HG03460 (cell line): ENCODE results near the gene PRKCH.

Source experiments
- ATAC-seq: cut with Tn5 transposase; IDR thresholded peaks from one replicate; pipeline ENCODE4 v1.9.1; 2021; ENCODE audit not compliant: unreplicated experiment

The PRKCH gene

DNA sequence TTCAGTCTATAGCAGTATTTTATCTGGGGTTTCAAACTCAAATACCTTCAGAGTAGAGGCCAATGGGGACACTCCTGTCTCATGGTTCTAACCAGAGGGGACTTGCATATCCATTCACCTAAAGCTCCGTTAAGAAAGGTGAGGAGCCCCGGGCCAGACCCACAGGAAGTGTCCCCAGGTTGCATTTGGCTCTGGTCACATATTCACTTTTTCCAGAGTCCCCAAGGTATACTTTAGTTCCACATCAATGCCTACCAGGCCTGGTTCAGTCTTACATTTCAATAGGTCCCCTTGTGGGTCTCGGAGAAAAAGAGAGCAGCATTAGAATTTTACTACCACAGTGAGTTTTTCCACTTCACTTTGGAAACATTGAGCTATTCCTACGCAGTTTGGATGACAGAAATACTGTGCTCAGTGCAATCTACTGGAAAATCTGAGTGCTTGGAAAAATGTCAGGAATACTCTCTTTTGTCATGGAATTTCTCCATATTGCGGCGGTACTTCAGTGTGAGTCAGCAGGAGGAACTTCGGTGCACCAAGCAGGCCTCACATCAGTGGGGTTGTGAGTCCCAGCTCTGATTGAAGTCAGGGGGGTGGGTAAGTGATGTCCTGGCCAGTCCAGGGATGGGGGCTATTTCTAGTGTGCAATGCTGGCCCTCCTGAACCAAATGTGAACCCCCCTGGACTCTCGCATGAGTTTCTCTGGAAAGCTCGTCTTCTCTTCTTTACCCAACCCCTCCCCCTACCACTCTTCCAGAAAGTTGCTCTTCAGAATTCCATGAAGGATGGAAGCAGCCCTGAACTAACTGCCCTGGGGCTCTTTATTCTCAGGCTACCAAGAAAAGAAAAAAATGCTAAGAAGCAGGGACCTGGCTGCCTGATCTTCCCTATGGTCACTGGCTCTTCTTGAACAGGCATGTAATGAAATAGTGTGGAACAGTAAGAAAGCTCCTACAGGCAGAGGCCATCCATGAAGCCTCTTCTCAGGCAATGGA, 184.7 kb downstream of the PRKCH start:
- ATAC-seq = no peak

GRCh38 chr14:61508526-61508925, 187.1 kb downstream of the PRKCH start:
- ATAC-seq = no peak

DNA sequence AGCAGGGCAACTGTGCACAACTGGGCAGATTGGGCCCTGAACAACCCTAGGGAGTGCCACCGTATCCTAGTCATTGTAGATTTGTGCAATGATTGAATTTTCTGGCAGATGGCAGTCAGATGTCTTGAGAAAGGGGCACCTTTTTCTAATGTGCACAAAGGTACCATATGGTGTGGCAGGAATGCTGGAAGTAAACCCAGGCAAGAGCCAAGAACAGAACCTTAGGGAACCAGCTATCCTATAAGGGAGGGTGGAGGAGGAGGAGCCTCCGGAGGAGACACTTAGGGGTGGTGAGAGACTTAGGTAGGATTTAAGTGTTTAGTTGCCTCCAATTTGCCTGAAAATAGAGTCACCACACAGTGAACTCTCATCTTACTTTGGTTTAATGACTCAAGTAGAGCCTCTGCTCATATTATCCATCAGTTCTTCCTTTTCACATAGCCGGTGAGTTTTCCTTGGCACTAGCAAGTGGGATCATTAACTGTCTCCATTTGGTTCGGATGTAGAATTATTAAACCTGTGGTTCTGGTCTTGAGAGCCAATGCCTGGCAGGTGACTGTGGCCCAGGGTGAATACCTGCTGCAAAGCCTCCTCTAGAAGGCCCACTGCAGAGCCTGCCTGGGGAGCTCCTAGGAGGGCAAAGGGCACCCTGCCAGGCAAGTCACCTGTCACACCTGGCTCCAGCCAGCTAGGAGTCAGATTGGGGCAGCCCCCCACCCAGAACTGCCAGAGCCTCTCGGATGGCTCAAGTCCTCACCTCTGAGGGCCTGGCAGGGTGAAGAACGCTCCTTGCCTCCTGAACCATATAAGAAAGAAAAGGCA, 189.6 kb downstream of the PRKCH start:
- ATAC-seq = no peak

DNA sequence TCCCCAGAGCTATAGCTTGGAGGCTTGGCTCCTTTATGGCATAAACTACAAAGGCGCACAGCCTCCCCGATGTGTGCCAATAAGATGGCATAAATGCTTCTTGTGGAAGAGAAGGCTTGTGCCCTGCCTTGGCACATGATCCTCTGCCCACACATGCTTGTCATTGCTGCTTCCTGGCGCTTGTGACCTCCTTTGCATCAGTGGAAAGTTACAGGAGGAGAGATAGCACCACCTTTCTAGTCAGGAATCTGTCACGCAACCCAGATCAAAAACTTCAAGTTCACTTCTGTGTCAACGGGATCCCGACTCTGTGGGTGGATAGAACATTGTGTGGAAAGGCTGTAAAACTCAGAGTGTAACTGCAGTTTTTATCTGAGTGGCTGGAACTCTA, 190.2 kb downstream of the PRKCH start:
- ATAC-seq = no peak

DNA sequence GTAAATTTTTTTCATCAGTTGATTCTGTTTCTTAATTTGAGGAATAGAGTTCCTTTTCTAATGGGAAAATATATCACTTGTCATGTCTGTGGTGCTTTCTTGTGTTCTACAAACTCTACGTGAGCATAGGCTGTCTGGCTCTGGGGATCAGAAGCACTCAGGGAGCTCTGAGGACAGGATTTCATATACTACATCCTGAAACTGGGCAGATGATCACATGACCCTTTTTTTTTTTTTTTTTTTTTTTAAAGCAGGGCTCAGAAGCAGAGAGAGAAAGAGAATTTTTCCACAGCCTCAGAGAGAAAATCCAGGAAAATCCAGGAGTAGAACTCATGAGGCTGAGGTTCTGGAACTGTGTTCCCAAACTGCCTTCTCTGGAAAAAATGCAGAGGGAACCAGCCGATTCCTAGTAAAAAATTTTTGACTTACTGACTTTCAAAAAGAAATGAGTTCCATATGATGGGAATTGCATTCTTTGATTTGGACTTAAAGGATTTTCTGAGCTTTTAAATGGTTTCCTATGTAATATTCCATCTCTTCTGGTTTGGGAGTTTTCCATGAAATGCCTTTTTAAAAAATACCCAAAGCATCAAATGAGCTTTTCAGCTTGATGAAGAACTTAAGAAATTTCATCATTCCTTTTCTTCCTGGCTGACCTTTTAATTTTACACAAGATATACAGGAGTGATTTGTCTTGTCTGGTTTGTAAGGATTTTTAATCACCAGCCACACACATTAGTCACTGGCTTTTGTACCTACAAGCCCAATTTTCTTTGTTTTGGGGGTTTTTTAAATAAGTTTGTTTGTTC, 190.9 kb downstream of the PRKCH start:
- no peak for ATAC-seq

DNA sequence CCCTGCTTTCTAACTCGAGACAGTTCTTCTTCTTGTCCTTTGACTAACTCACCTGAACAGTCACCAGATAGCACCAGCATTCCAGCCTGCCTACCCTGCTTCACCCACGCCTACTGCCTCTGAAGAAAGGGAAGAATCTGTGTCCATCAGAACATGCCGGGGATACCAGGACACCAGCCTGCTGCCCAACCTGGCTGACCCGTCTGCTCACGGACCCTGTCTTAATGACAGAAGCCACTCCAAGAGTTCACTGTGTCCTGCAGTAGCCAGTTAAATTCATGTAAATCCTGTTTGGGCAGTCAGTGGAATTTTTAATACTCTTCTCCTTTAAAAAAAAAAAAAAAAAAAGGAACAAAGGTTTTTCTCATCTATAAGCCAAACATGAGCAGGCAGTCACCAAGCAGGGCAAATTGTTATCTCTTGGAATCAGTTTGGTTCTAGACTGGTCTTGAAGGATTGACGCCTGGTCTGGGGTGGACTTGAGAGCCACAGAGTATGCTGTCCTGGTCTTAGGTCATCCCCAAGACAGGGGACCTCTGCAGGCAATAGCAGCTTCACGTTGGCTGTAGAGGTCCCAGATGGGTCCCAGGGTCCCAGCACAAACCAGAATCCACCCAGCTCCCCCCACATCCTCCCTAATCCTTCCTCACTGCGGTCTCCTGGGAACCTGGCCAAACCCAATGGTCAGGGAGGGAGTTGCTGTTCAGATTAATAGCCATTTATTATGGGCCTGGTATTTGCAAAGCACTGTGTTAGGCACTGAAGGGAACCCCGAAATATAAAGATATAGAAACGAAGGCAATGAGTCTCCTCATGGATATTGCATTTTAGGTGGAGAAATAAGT, 192.8 kb downstream of the PRKCH start:
- ATAC-seq = no peak

DNA sequence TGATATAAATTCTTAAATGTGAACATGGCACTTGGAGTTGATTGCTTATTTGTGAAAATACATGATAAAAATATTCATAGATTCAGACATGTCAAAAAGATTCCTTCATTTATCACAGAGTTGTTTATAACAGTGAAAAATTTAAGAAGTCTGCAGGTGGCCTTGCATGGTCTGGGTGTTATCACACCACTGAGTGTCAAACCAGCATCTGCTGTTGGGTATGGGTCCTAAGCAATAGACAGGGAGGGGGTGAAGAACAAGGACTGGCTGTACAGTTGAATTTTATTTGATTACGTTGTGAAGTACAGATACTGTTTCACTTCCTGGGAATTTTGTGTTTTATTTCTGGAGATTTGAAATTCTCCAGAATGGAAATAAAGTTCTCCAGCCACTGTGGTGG, 193.5 kb downstream of the PRKCH start:
- ATAC-seq = no peak

DNA sequence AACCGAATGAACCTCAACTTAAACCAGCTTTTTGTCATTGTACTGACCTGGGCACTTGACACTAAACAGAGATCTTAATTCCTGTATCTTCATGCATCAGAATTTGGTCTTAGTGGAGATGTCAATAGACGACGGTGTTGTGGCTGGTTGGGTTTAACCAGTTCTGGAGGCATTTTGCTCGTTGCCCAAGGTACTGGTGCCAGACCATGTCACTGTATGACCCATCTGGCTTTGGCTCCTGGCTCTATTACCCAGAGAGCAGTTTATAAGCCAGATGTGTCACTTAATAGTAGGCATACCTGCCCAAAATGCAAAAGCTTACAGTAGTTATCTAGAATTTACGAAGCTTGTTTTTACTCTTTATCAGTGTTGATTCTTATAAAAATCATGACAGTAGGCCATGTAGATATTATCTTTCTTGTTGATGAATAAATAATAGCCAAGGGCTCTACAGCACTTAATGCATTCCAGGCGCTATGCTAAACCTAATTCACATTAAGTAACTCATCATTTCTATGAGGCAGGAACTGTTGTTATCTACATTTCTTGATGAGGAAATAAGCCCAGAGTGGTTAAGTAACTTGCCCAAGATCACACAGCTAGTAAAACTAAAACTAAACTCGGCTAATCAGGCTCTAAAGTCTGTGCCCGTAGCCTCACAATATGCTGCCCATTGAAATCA, 194.2 kb downstream of the PRKCH start:
- ATAC-seq = no peak

DNA sequence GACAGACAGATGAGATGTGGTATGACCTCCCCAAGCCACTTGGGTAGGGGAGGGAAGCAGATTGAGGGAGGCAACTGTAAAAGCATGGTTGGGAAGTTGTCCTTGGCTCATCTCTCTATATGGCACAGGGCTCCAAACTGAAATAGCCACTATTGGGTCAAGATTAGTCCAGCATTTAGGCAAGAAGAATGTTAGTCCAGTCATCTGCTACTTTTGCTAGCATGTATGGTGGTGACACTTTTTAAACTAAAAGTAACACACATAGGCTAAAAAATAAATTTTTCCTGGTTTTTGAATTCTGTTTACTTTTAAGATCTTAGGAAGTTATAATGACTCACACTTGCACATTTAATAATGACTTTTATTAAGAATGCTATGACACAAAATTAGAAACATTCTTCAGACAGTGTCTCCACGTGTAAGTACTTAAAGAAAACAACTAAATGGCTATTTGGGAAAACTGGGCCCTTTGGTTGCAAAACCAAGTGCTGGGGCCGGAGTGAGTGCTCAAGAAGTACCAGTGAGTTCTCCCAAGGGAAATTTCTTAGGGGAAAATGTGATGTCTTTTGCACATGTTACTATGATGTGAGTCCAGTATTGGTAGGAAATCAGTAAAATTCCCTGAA, 194.9 kb downstream of the PRKCH start:
- no peak for ATAC-seq

GRCh38 chr14:61516964-61517653, 195.7 kb downstream of the PRKCH start:
- no peak for ATAC-seq

DNA sequence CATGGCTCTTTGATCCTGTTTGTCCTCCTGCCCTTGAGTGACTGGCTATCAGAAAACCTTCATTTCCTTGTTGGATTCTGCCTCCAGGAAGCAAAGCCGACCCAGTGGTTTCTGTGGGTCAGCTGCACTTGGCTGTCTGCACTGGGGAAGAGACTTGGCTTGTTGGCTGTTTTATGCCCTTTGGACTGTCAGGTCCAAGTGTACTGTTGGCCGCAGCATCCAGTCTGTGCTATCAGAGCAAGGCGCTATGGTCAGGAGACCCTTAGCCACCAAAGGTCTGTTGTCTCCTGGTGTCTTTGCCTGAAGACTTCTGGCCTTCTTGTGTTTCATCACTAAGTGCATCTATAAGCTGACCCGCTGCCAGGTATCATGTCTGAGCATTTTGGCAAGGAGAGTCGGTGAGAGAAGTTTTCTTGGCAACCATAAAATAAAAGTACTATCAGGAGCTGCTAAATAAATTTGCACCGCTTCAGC, 196.6 kb downstream of the PRKCH start:
- no peak for ATAC-seq

- no peak for ATAC-seq
These were observed 197.0 kb downstream of the PRKCH start for GRCh38 chr14:61518403-61518802.

GRCh38 chr14:61519106-61519505, 197.7 kb downstream of the PRKCH start:
- ATAC-seq = no peak

GRCh38 chr14:61519735-61520134, 198.4 kb downstream of the PRKCH start:
- no peak for ATAC-seq

- no peak for ATAC-seq
These were observed 199.2 kb downstream of the PRKCH start for GRCh38 chr14:61520576-61520975.

- no peak for ATAC-seq
These were observed 200.4 kb downstream of the PRKCH start for GRCh38 chr14:61521773-61522172.

DNA sequence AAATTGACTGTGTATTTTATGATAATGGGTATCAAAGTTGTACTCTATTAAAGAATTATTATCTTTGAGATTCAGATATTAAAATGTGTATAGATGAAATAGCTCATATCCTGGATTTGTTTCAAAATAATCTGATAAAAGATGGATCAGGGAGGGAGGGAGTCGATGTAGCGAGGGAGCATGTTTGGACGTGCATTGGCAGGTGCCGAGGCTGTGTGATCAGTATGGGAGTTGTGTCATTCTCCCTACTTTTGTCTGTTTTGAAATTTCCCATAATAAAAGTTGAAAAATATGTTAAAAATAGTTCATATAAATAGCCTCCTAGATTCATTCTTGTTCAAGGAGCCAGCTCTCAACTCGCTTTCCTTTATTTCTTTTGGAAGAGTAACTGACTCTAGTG, 202.4 kb downstream of the PRKCH start:
- ATAC-seq = no peak

DNA sequence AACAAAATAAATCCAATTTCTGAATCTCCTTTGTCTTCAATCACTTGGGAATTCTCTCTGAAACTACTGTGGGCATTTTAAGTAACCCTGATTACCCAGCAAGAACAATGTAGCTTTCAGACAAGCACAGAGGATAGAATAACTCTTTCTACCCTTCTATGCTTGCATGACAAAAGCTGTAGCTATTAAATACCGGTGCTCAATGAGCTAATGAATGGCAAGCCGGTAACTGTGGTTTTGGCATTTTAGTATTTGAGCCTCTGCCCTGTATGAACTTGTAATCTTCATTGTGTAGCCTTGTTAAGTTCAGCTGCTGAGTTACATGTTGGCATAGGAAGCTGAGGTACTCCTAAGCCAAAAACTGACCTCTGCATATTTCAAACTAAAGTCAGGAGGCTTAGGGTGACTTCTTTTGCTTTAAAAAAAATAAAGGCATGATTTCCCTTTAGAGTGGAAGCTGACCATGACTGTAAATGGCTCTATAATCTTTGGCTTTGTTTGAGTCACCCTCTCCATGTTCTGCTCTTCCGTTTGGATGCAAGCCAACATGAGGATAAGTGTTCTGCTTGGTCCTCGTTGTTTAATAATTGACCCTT, 202.9 kb downstream of the PRKCH start:
- no peak for ATAC-seq
